HG02623 (cell line): Measurements from ENCODE around the gene EPHB3.
"Not testable (repeated sequence)": the region's sequence is repeated elsewhere in the genome, so short reads cannot be mapped to it uniquely, and the experiment has no call there.

ENCODE experiments used
- ATAC-seq: cut with Tn5 transposase; IDR thresholded peaks from one replicate; pipeline ENCODE4 v1.9.1; 2021; ENCODE audit warnings: moderate library complexity; ENCODE audit not compliant: unreplicated experiment

EPHB3 gene

GRCh38 chr3:184596886-184597575 lies 35.4 kb downstream of the EPHB3 start:
- no peak for ATAC-seq

- no peak for ATAC-seq
Observed at GRCh38 chr3:184597829-184598573, 36.4 kb downstream of the EPHB3 start.

- no peak for ATAC-seq
Observed at GRCh38 chr3:184598574-184598927, 37.0 kb downstream of the EPHB3 start.

GRCh38 chr3:184599143-184599542 lies 37.6 kb downstream of the EPHB3 start:
- no peak for ATAC-seq

GRCh38 chr3:184600685-184601377 lies 39.2 kb downstream of the EPHB3 start:
- no peak for ATAC-seq

- ATAC-seq = no peak
Observed at GRCh38 chr3:184601576-184602371, 40.2 kb downstream of the EPHB3 start.

- no peak for ATAC-seq
Observed at GRCh38 chr3:184602372-184603150, 41.0 kb downstream of the EPHB3 start.

- ATAC-seq = no peak
Observed at GRCh38 chr3:184603151-184604030, 41.8 kb downstream of the EPHB3 start.

GRCh38 chr3:184604039-184604601 lies 42.5 kb downstream of the EPHB3 start:
- ATAC-seq = no peak

GRCh38 chr3:184604615-184605290 lies 43.2 kb downstream of the EPHB3 start:
- no peak for ATAC-seq

GRCh38 chr3:184608209-184608608 lies 46.6 kb downstream of the EPHB3 start:
- ATAC-seq = no peak

GRCh38 chr3:184609476-184610244 lies 48.1 kb downstream of the EPHB3 start:
- no peak for ATAC-seq

- ATAC-seq = no peak
Observed at GRCh38 chr3:184610245-184610871, 48.8 kb downstream of the EPHB3 start.

GRCh38 chr3:184611607-184612281 lies 50.2 kb downstream of the EPHB3 start:
- no peak for ATAC-seq

- ATAC-seq = no peak
Observed at GRCh38 chr3:184615396-184615795, 53.8 kb downstream of the EPHB3 start.

GRCh38 chr3:184616436-184616835 lies 54.9 kb downstream of the EPHB3 start:
- ATAC-seq = no peak

GRCh38 chr3:184617306-184617705 lies 55.7 kb downstream of the EPHB3 start:
- ATAC-seq = not testable (repeated sequence)
